Heart left ventricle (tissue), 13 donors: ENCODE measurements around the gene CKAP5.

Source experiments
- POLR2A ChIP-seq, 2 donors: fragments of 450-650 bp; IDR thresholded peaks; one replicate each; pipeline ENCODE4 v1.6.1; 2017; ENCODE audit warnings: antibody characterized with exemption in 2 of 2, mild to moderate bottlenecking in 2 of 2, moderate library complexity in 2 of 2
- TF ChIP-seq, protein P1 (sequence below), 12 donors: fragments of 200-600 bp; sonication (generic) in 4 of 12; IDR thresholded peaks; one replicate each; pipeline versions ENCODE4 v1.5.0 to v1.8.0; 2018 to 2022; ENCODE audit warnings: antibody characterized with exemption in 12 of 12, mild to moderate bottlenecking in 5 of 12
- donor health status: ischemic (EF 13 %, LVEDD 7.1; RV severe dilation, severe dysfunction).
- donor health status: DM: no; HTN: yes; CAD: no.
- donor health status: DM: no; HTN: no; CAD: no.
- donor health status: ischemic (EF 25% LVEDD 6.9; RV normal size, moderate dysfunction).
- donor health status: ischemic (EF 25% LVEDD 5.7; RV mildly dilated, moderate dysfunction).
- donor health status: ischemic (EF 35%, LVEDD 5.7; RV mildly dilated, moderate dysfunction).
- donor health status: nonischemic (EF 11% LVEDD 7.7; RV severe dilation, severe dysfunction).
- donor health status: DM: yes; HTN: yes; CAD: no.
- donor health status: PGD.
- donor health status: ischemic (EF 29% LVEDD 5.4; RV normal size, mild dysfunction).
- donor health status: nonischemic (EF 23%, LVEDD 6.1; RV moderate dilation, normal function).

- TF ChIP-seq, protein P1, sequence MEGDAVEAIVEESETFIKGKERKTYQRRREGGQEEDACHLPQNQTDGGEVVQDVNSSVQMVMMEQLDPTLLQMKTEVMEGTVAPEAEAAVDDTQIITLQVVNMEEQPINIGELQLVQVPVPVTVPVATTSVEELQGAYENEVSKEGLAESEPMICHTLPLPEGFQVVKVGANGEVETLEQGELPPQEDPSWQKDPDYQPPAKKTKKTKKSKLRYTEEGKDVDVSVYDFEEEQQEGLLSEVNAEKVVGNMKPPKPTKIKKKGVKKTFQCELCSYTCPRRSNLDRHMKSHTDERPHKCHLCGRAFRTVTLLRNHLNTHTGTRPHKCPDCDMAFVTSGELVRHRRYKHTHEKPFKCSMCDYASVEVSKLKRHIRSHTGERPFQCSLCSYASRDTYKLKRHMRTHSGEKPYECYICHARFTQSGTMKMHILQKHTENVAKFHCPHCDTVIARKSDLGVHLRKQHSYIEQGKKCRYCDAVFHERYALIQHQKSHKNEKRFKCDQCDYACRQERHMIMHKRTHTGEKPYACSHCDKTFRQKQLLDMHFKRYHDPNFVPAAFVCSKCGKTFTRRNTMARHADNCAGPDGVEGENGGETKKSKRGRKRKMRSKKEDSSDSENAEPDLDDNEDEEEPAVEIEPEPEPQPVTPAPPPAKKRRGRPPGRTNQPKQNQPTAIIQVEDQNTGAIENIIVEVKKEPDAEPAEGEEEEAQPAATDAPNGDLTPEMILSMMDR (IDR thresholded peaks at IDR 0.05), result no peak
- no peak for TF ChIP-seq POLR2A (IDR thresholded peaks at IDR 0.05)
These were observed 10.2 kb downstream of the CKAP5 start for GRCh38 chr11:46835897-46836296.
